Measurements from ENCODE around the gene IRAK1BP1.
A peak's percentile ranks its signal among the peaks of the same experiment; 100 is the strongest.

Gene IRAK1BP1

GRCh38 chr6:78832091-78832808 is 35.1 kb upstream of the IRAK1BP1 start:
- H3K9me3 ChIP-seq: no peaks in the 10 kb centered on the region
- TF ChIP-seq CTCF (IDR thresholded peaks at IDR 0.05; ENCODE audit: low read depth, low read length): no peak
- H3K4me3 ChIP-seq (ENCODE audit: low read depth, low read length): no peak overlapping the region
- no peaks in the 10 kb centered on the region for H3K36me3 ChIP-seq
- no peaks in the 10 kb centered on the region for H3K27me3 ChIP-seq
- H3K4me1 ChIP-seq: no peaks in the 10 kb centered on the region
- DNase-seq: no peak

- no peak for DNase-seq
- no peak overlapping the region for H3K4me3 ChIP-seq (ENCODE audit: low read depth, low read length)
- no peaks in the 10 kb centered on the region for H3K27me3 ChIP-seq
- H3K4me1 ChIP-seq: no peaks in the 10 kb centered on the region
- no peaks in the 10 kb centered on the region for H3K9me3 ChIP-seq
- peak; percentile 28; the same call in 1 of the 2 replicates for TF ChIP-seq CTCF (IDR thresholded peaks at IDR 0.05; ENCODE audit: low read depth, low read length)
- no peaks in the 10 kb centered on the region for H3K36me3 ChIP-seq
Measured at GRCh38 chr6:78835817-78836216, 31.5 kb upstream of the IRAK1BP1 start.

- no peaks in the 10 kb centered on the region for H3K36me3 ChIP-seq
- H3K4me3 ChIP-seq (ENCODE audit: low read depth, low read length): no peak overlapping the region
- no peaks in the 10 kb centered on the region for H3K4me1 ChIP-seq
- no peak for DNase-seq
- no peaks in the 10 kb centered on the region for H3K9me3 ChIP-seq
- TF ChIP-seq CTCF (IDR thresholded peaks at IDR 0.05; ENCODE audit: low read depth, low read length): no peak
- no peaks in the 10 kb centered on the region; the same call in 1 of the 2 replicates for H3K27me3 ChIP-seq
Measured at GRCh38 chr6:78836598-78836997, 30.8 kb upstream of the IRAK1BP1 start.

GRCh38 chr6:78841111-78841510 is 26.2 kb upstream of the IRAK1BP1 start:
- DNase-seq: no peak
- H3K27me3 ChIP-seq: no peaks in the 10 kb centered on the region; the same call in 1 of the 2 replicates
- TF ChIP-seq CTCF (IDR thresholded peaks at IDR 0.05; ENCODE audit: low read depth, low read length): no peak
- no peaks in the 10 kb centered on the region for H3K4me1 ChIP-seq
- no peak overlapping the region for H3K4me3 ChIP-seq (ENCODE audit: low read depth, low read length)
- H3K9me3 ChIP-seq: no peaks in the 10 kb centered on the region
- no peaks in the 10 kb centered on the region for H3K36me3 ChIP-seq

- Histone ChIP-seq H3K9me3 (no peaks in the 10 kb centered on the region), H3K36me3 (no peaks in the 10 kb centered on the region), H3K27me3 (no peaks in the 10 kb centered on the region; the same call in 1 of the 2 replicates), H3K4me1 (no peaks in the 10 kb centered on the region), H3K4me3 (ENCODE audit: low read depth, low read length) (no peak overlapping the region)
- TF ChIP-seq CTCF (IDR thresholded peaks at IDR 0.05; ENCODE audit: low read depth, low read length): no peak
- no peak for DNase-seq
Measured at GRCh38 chr6:78842953-78843352, 24.4 kb upstream of the IRAK1BP1 start.

GRCh38 chr6:78844899-78845298 is 22.5 kb upstream of the IRAK1BP1 start:
- H3K9me3 ChIP-seq: no peaks in the 10 kb centered on the region
- no peaks in the 10 kb centered on the region; the same call in 1 of the 2 replicates for H3K27me3 ChIP-seq
- no peaks in the 10 kb centered on the region for H3K36me3 ChIP-seq
- no peak for TF ChIP-seq CTCF (IDR thresholded peaks at IDR 0.05; ENCODE audit: low read depth, low read length)
- no peak overlapping the region for H3K4me3 ChIP-seq (ENCODE audit: low read depth, low read length)
- no peaks in the 10 kb centered on the region for H3K4me1 ChIP-seq
- DNase-seq: no peak

All from BE2C (cell line).